GM21528 (cell line): ENCODE measurements around the gene GRK1.
"Not testable (repeated sequence)": the region's sequence is repeated elsewhere in the genome, so short reads cannot be mapped to it uniquely, and the experiment has no call there.

Source experiments
- ATAC-seq: cut with Tn5 transposase; IDR thresholded peaks from one replicate; pipeline ENCODE4 v1.9.1; 2021; ENCODE audit warnings: mild to moderate bottlenecking, moderate library complexity; ENCODE audit not compliant: unreplicated experiment, low FRiP score

The GRK1 gene

GRCh38 chr13:113725329-113726105 is 58.5 kb downstream of the GRK1 start:
- ATAC-seq = not testable (repeated sequence)

- ATAC-seq = not testable (repeated sequence)
These were observed 59.2 kb downstream of the GRK1 start for GRCh38 chr13:113726106-113726821.

GRCh38 chr13:113726961-113727411 is 60.0 kb downstream of the GRK1 start:
- ATAC-seq = no peak

- no peak for ATAC-seq
These were observed 61.6 kb downstream of the GRK1 start for GRCh38 chr13:113728571-113729054.

GRCh38 chr13:113729187-113730019 is 62.4 kb downstream of the GRK1 start:
- ATAC-seq = no peak

GRCh38 chr13:113730258-113730691 is 63.3 kb downstream of the GRK1 start:
- ATAC-seq = no peak

- ATAC-seq = no peak
These were observed 63.8 kb downstream of the GRK1 start for GRCh38 chr13:113730831-113731191.

- ATAC-seq = no peak
These were observed 64.5 kb downstream of the GRK1 start for GRCh38 chr13:113731192-113732175.

- ATAC-seq = no peak
These were observed 65.3 kb downstream of the GRK1 start for GRCh38 chr13:113732176-113732960.

- ATAC-seq = no peak
These were observed 66.2 kb downstream of the GRK1 start for GRCh38 chr13:113732961-113733950.

GRCh38 chr13:113734099-113734825 is 67.2 kb downstream of the GRK1 start:
- no peak for ATAC-seq

GRCh38 chr13:113734826-113735125 is 67.8 kb downstream of the GRK1 start:
- no peak for ATAC-seq

GRCh38 chr13:113735194-113735593 is 68.2 kb downstream of the GRK1 start:
- ATAC-seq = no peak

- no peak for ATAC-seq
These were observed 68.7 kb downstream of the GRK1 start for GRCh38 chr13:113735750-113736149.

GRCh38 chr13:113736258-113736731 is 69.3 kb downstream of the GRK1 start:
- no peak for ATAC-seq

- no peak for ATAC-seq
These were observed 70.8 kb downstream of the GRK1 start for GRCh38 chr13:113737803-113738202.
